ENCODE results near the gene EARS2. TPM values are rescaled to one million over a fixed set of nuclear protein-coding genes. Genes with fewer than 3 reads are reported as not detected.
"Not testable (repeated sequence)": the region's sequence is repeated elsewhere in the genome, so short reads cannot be mapped to it uniquely, and the experiment has no call there.

The EARS2 gene
- total RNA-seq, 2 experiments from 2014 or later = 18.1 to 18.5 TPM

- Mint-ChIP-seq H3K4me3 (no peak overlapping the region), H3K27ac (peak overlapping the region; percentile 25), H3K27me3 (no peaks in the 10 kb centered on the region), H3K4me1 (peaks cover 29% of the 10 kb centered on the region), H3K36me3 (ENCODE audit: low read depth) (peaks cover 32% of the 10 kb centered on the region), H3K9me3 (no peaks in the 10 kb centered on the region)
- POLR2A ChIA-PET = no interaction called here
- CTCF ChIA-PET = interaction anchor here (0.8 kb wide), 1 partner anchor 133 kb away, joined by 3 read pairs; no protein-coding TSS in a partner anchor
- DNase-seq = no peak
Observed at GRCh38 chr16:23561586-23561985, 4.4 kb upstream of the EARS2 start.

- Mint-ChIP-seq H3K27me3 (no peaks in the 10 kb centered on the region), H3K27ac (peak overlapping the region; percentile 95), H3K36me3 (ENCODE audit: low read depth) (peaks cover 21% of the 10 kb centered on the region), H3K4me3 (peak overlapping the region; percentile 95), H3K9me3 (no peaks in the 10 kb centered on the region), H3K4me1 (peaks cover 43% of the 10 kb centered on the region)
- CTCF ChIA-PET = interaction anchor here (0.7 to 1.9 kb wide), 12 partner anchors 11 to 983 kb away, joined by 3 to 13 read pairs (median 4); no protein-coding TSS in a partner anchor
- DNase-seq = peak; percentile 17
- POLR2A ChIA-PET = interaction anchor here (0.7 kb wide), 1 partner anchor 113 kb away, joined by 4 read pairs; no protein-coding TSS in a partner anchor
Observed at GRCh38 chr16:23557779-23558702, 891 bp upstream of the EARS2 start.

GRCh38 chr16:23554536-23554935 lies 2.6 kb downstream of the EARS2 start:
- Mint-ChIP-seq H3K27me3 (no peaks in the 10 kb centered on the region), H3K4me1 (peaks cover 34% of the 10 kb centered on the region), H3K9me3 (no peaks in the 10 kb centered on the region), H3K36me3 (ENCODE audit: low read depth) (peaks cover 23% of the 10 kb centered on the region), H3K27ac (peak overlapping the region; percentile 60), H3K4me3 (no peak overlapping the region)
- POLR2A ChIA-PET = no interaction called here
- CTCF ChIA-PET = interaction anchor here (0.7 to 1.3 kb wide), 3 partner anchors 9 to 20 kb away, joined by 3 to 4 read pairs (median 3); no protein-coding TSS in a partner anchor
- DNase-seq = no peak

- Mint-ChIP-seq H3K9me3 (no peaks in the 10 kb centered on the region), H3K36me3 (ENCODE audit: low read depth) (peaks cover 27% of the 10 kb centered on the region), H3K4me1 (peaks cover 20% of the 10 kb centered on the region), H3K27ac (no peak overlapping the region), H3K27me3 (no peaks in the 10 kb centered on the region), H3K4me3 (no peak overlapping the region)
- CTCF ChIA-PET = no interaction called here
- POLR2A ChIA-PET = no interaction called here
- no peak for DNase-seq
Observed at GRCh38 chr16:23552161-23552560, 5.0 kb downstream of the EARS2 start.

DNA sequence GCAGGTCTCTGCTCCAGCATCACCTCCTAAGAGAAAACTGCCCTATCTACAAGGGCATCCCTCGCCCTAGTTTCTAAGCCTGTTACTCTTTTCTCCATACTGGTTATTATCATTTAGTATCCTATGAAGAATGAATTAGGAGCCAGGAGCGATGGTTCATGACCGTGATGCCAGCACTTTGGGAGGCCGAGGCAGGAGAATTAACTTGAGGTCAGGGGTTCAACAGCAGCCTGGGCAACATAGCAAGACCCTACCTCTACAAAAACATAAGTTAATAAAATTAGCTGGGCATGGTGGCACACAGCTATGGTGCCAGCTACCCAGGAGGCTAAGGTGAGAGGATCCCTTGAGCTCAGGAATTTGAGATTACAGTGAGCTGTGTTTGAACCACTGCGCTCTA lies 7.2 kb downstream of the EARS2 start:
- DNase-seq = no peak
- CTCF ChIA-PET = interaction anchor here (0.6 to 1.3 kb wide), 2 partner anchors 29 to 293 kb away, joined by 3 to 4 read pairs; no protein-coding TSS in a partner anchor
- Mint-ChIP-seq H3K27me3 (no peaks in the 10 kb centered on the region), H3K4me1 (peaks cover 5% of the 10 kb centered on the region), H3K27ac (no peak overlapping the region), H3K9me3 (no peaks in the 10 kb centered on the region), H3K36me3 (ENCODE audit: low read depth) (peaks cover 28% of the 10 kb centered on the region), H3K4me3 (no peak overlapping the region)
- POLR2A ChIA-PET = no interaction called here

- CTCF ChIA-PET = interaction anchor here (1.7 to 2.8 kb wide), 2 partner anchors 12 to 13 kb away, joined by 6 to 13 read pairs; partner anchors contain the start of genes EARS2 and UBFD1
- no peak for DNase-seq
- H3K27ac Mint-ChIP-seq = no peak overlapping the region
- peaks cover 28% of the 10 kb centered on the region for H3K36me3 Mint-ChIP-seq (ENCODE audit: low read depth)
- H3K9me3 Mint-ChIP-seq = no peaks in the 10 kb centered on the region
- no peaks in the 10 kb centered on the region for H3K4me1 Mint-ChIP-seq
- H3K4me3 Mint-ChIP-seq = no peak overlapping the region
- POLR2A ChIA-PET = no interaction called here
- no peaks in the 10 kb centered on the region for H3K27me3 Mint-ChIP-seq
Observed at GRCh38 chr16:23544436-23544835, 12.7 kb downstream of the EARS2 start.

GRCh38 chr16:23540817-23541178 lies 16.4 kb downstream of the EARS2 start:
- DNase-seq, H3K4me3 Mint-ChIP-seq, H3K9me3 Mint-ChIP-seq, H3K27me3 Mint-ChIP-seq, POLR2A ChIA-PET, H3K27ac Mint-ChIP-seq, H3K4me1 Mint-ChIP-seq: not testable (repeated sequence)
- peaks cover 17% of the 10 kb centered on the region for H3K36me3 Mint-ChIP-seq (ENCODE audit: low read depth)
- CTCF ChIA-PET = interaction anchor here (0.6 to 0.9 kb wide), 3 partner anchors 14 to 112 kb away, joined by 3 to 4 read pairs (median 3); no protein-coding TSS in a partner anchor

DNA sequence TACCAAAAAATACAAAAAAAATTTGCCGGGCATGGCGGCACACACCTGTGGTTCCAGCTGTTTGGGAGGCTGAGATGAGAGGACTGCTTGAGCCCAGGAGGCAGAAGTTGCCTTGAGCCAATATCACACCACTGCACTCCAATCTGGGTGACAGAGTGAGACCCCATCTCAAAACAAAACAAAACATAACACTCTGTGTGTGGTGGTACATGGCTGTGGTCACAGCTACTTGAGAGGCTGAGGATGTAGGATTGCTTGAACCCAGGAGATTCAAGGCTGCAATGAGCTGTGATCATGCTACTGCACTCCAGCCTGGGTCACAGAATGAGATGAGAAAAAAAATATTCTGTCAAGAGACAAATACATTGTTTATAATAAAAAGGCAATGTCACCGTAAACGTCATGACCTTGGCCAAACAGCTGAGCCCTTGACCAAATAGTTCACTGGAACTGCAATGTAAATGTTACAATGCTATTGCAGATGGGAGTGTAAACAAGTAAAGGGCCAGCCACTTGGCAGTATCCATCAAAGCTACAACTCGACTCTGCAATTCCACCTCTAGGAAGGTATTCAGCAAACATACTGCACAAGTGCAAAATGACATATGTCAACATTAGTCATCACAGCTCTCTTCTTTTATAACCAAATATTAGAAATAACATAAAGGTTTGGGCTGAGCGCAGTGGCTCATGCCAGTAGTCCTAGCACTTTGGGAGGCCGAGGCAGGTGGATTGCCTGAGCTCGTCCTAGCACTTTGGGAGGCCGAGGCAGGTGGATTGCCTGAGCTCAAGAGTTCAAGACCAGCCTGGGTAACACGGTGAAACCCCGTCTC lies 16.9 kb downstream of the EARS2 start:
- CTCF ChIA-PET = interaction anchor here (0.6 to 2.0 kb wide), 7 partner anchors 11 to 111 kb away, joined by 3 to 7 read pairs (median 4); no protein-coding TSS in a partner anchor
- H3K27me3 Mint-ChIP-seq = no peaks in the 10 kb centered on the region
- no peaks in the 10 kb centered on the region for H3K9me3 Mint-ChIP-seq
- no peak for DNase-seq
- H3K4me3 Mint-ChIP-seq = no peak overlapping the region
- POLR2A ChIA-PET = no interaction called here
- no peaks in the 10 kb centered on the region for H3K4me1 Mint-ChIP-seq
- H3K36me3 Mint-ChIP-seq (ENCODE audit: low read depth) = peaks cover 17% of the 10 kb centered on the region
- no peak overlapping the region for H3K27ac Mint-ChIP-seq

GRCh38 chr16:23538919-23539278 lies 18.3 kb downstream of the EARS2 start:
- Mint-ChIP-seq H3K27ac (no peak overlapping the region), H3K9me3 (no peaks in the 10 kb centered on the region), H3K36me3 (ENCODE audit: low read depth) (peaks cover 17% of the 10 kb centered on the region), H3K4me1 (no peaks in the 10 kb centered on the region), H3K4me3 (no peak overlapping the region), H3K27me3 (no peaks in the 10 kb centered on the region)
- DNase-seq = no peak
- POLR2A ChIA-PET = no interaction called here
- CTCF ChIA-PET = interaction anchor here (0.6 to 2.0 kb wide), 7 partner anchors 9 to 1038 kb away, joined by 3 to 7 read pairs (median 4); no protein-coding TSS in a partner anchor

- DNase-seq = no peak
- Mint-ChIP-seq H3K9me3 (no peaks in the 10 kb centered on the region), H3K36me3 (ENCODE audit: low read depth) (peaks cover 18% of the 10 kb centered on the region), H3K27me3 (no peaks in the 10 kb centered on the region), H3K4me1 (no peaks in the 10 kb centered on the region), H3K4me3 (no peak overlapping the region), H3K27ac (no peak overlapping the region)
- CTCF ChIA-PET = interaction anchor here (0.7 to 1.2 kb wide), 4 partner anchors 9 to 60 kb away, joined by 3 to 4 read pairs (median 3); partner anchors contain the start of genes EARS2 and UBFD1
- POLR2A ChIA-PET = no interaction called here
Observed at GRCh38 chr16:23537390-23537789, 19.8 kb downstream of the EARS2 start.

DNA sequence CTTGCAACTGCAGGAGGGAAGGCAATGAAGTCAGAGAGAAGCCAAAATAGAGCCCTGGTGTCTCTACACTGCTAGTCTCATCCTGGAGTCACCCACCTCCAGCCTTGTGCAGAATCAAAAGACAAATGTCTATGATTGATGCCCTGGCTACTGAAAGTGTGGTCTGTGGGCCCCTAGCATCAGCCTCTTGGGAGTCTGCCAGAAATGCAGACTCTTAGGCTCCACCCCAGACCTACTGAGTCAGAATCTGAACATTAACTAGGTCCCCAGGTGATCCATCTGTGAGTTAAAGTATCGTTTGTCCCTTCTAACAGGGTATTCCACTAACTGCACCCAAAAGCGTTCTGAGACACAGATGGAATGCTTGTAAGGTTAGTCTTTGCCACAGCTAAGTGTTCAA lies 21.2 kb downstream of the EARS2 start:
- Mint-ChIP-seq H3K27me3 (no peaks in the 10 kb centered on the region), H3K4me3 (no peak overlapping the region), H3K9me3 (no peaks in the 10 kb centered on the region), H3K36me3 (ENCODE audit: low read depth) (peaks cover 17% of the 10 kb centered on the region), H3K27ac (no peak overlapping the region), H3K4me1 (no peaks in the 10 kb centered on the region)
- ChIA-PET CTCF (no interaction called here), POLR2A (no interaction called here)
- no peak for DNase-seq

DNA sequence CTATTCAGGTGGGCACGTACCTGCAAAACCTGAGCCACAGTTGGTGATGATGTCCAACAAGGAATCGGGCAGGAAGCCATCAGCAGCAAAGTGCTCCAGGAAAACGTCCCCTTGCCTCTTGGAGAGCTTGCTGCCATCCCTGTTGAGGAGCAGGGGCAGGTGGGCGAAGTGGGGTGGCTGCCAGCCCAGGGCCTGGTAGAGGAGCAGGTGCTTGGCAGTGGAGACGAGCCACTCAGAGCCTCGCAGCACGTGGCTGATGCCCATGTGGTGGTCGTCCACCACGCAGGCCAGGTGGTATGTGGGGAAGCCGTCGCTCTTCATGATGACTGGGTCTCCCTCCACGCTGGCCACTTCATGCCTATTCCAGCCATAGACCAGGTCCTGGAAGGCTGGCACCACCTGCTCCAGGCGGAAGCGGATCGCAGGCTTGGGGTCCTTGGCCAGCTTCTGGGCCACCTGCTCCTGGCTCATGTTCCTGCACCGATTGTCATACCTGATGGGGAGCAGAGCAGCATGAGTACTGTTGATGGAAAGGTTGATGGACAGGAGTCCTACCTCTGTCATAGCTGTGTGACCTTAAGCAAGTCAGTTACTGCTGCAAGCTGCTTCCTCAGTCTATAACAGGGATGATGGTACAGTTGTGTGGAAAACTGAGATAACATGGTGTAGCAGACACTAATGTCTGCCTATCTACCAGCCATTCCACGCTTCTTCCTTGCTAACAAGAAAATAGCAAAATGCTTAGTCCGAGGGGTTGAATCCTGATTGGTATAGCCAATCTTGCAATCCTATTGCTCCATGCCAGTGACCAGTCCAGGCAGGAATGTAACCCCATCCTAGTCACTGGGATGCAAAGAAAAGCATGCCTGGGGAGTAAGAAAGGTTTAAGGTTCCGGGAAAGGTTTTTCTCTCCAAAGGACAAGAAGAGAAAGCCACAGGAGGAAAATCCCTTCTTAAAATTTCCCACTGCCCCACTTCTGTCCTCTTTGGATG lies 22.0 kb downstream of the EARS2 start:
- DNase-seq = no peak
- H3K36me3 Mint-ChIP-seq (ENCODE audit: low read depth) = peaks cover 17% of the 10 kb centered on the region
- POLR2A ChIA-PET = no interaction called here
- H3K27ac Mint-ChIP-seq = no peak overlapping the region
- H3K27me3 Mint-ChIP-seq = no peaks in the 10 kb centered on the region
- no peaks in the 10 kb centered on the region for H3K9me3 Mint-ChIP-seq
- CTCF ChIA-PET = interaction anchor here (0.8 to 1.9 kb wide), 2 partner anchors 11 to 20 kb away, joined by 4 read pairs; no protein-coding TSS in a partner anchor
- no peaks in the 10 kb centered on the region for H3K4me1 Mint-ChIP-seq
- H3K4me3 Mint-ChIP-seq = no peak overlapping the region
